PC-3 (cell line): ENCODE measurements around the gene ABCG8.

Source experiments
- CTCF ChIP-seq: fragments of 300-600 bp; sonication (generic); conservative IDR thresholded peaks from 2 replicates; pipeline ENCODE4 v1.5.1; 2017; ENCODE audit warnings: antibody characterized with exemption, low read depth, mild to moderate bottlenecking, low read length
- EZH2 ChIP-seq: fragments of 300-600 bp; sonication (generic); IDR thresholded peaks from one replicate; pipeline ENCODE4 v1.6.1; 2017; ENCODE audit warnings: antibody characterized with exemption, mild to moderate bottlenecking, low read length; ENCODE audit not compliant: unreplicated experiment

GRCh38 chr2:43840965-43841364 lies 2.2 kb downstream of the ABCG8 start:
- TF ChIP-seq EZH2: no peak
- TF ChIP-seq CTCF: no peak
